ENCODE results near the gene ARL4C.

Gene ARL4C

GRCh38 chr2:234483568-234484251, 13.2 kb downstream of the ARL4C start:
- H2BK15ac ChIP-seq (replicated peaks; ENCODE audit: low read depth): no peak overlapping the region
- H3K79me2 ChIP-seq (ENCODE audit: control insufficient read depth, insufficient read depth, low read length): no peaks in the 10 kb centered on the region
- H3K4ac ChIP-seq (ENCODE audit: low read depth, low read length): no peak overlapping the region
- no peaks in the 10 kb centered on the region for H3K27me3 ChIP-seq (ENCODE audit: insufficient read depth, low read length, poor library complexity)
- no peak overlapping the region for H3K4me3 ChIP-seq (ENCODE audit: low read length)
- no peak overlapping the region for H2BK120ac ChIP-seq (ENCODE audit: low read depth, low read length)
- H3K79me1 ChIP-seq (ENCODE audit: low read length): no peaks in the 10 kb centered on the region
- no peaks in the 10 kb centered on the region for H3K4me1 ChIP-seq (ENCODE audit: control insufficient read depth, low read depth, low read length)
- H3K18ac ChIP-seq (ENCODE audit: low read length): no peak overlapping the region
- no peak overlapping the region for H3K56ac ChIP-seq (ENCODE audit: low read length)
- H3K9ac ChIP-seq (ENCODE audit: low read length): no peak overlapping the region
- H3K36me3 ChIP-seq (ENCODE audit: control insufficient read depth, insufficient read depth, low read length): no peaks in the 10 kb centered on the region
- no peak overlapping the region for H3K27ac ChIP-seq (ENCODE audit: low read depth, low read length)
- no peak overlapping the region for H2BK5ac ChIP-seq (ENCODE audit: low read length)
- H3K23ac ChIP-seq (ENCODE audit: low read length): no peak overlapping the region
- no peak overlapping the region for H4K5ac ChIP-seq (ENCODE audit: low read length)
- H4K8ac ChIP-seq (ENCODE audit: low read depth, low read length): no peak overlapping the region
- peak; percentile 88 for DNase-seq
- no peak overlapping the region for H3K4me2 ChIP-seq (ENCODE audit: low read length)
- no CpG with 5 or more reads among the region's 9 CpGs for WGBS (ENCODE audit: extremely low coverage, insufficient coverage, low lambda C conversion rate)
- no peak overlapping the region for H2AK5ac ChIP-seq (ENCODE audit: low read length)

GRCh38 chr2:234481301-234481700, 15.6 kb downstream of the ARL4C start:
- Histone ChIP-seq H3K36me3 (ENCODE audit: control insufficient read depth, insufficient read depth, low read length) (no peaks in the 10 kb centered on the region), H4K5ac (ENCODE audit: low read length) (no peak overlapping the region), H3K79me1 (ENCODE audit: low read length) (no peaks in the 10 kb centered on the region), H3K4ac (ENCODE audit: low read depth, low read length) (no peak overlapping the region), H4K8ac (ENCODE audit: low read depth, low read length) (no peak overlapping the region), H2BK120ac (ENCODE audit: low read depth, low read length) (no peak overlapping the region), H2AK5ac (ENCODE audit: low read length) (no peak overlapping the region), H3K79me2 (ENCODE audit: control insufficient read depth, insufficient read depth, low read length) (no peaks in the 10 kb centered on the region), H3K27ac (ENCODE audit: low read depth, low read length) (no peak overlapping the region), H2BK5ac (ENCODE audit: low read length) (no peak overlapping the region), H3K9ac (ENCODE audit: low read length) (no peak overlapping the region), H3K23ac (ENCODE audit: low read length) (no peak overlapping the region), H3K18ac (ENCODE audit: low read length) (no peak overlapping the region), H3K4me2 (ENCODE audit: low read length) (no peak overlapping the region), H3K27me3 (ENCODE audit: insufficient read depth, low read length, poor library complexity) (no peaks in the 10 kb centered on the region), H3K56ac (ENCODE audit: low read length) (no peak overlapping the region), H3K4me3 (ENCODE audit: low read length) (no peak overlapping the region), H2BK15ac (replicated peaks; ENCODE audit: low read depth) (no peak overlapping the region), H3K4me1 (ENCODE audit: control insufficient read depth, low read depth, low read length) (no peaks in the 10 kb centered on the region)
- WGBS (ENCODE audit: extremely low coverage, insufficient coverage, low lambda C conversion rate): no CpG with 5 or more reads among the region's 5 CpGs
- DNase-seq: no peak

- Histone ChIP-seq H3K56ac (ENCODE audit: low read length) (no peak overlapping the region), H3K27ac (ENCODE audit: low read depth, low read length) (no peak overlapping the region), H3K79me1 (ENCODE audit: low read length) (no peaks in the 10 kb centered on the region), H3K4me3 (ENCODE audit: low read length) (no peak overlapping the region), H3K4me1 (ENCODE audit: control insufficient read depth, low read depth, low read length) (no peaks in the 10 kb centered on the region), H3K36me3 (ENCODE audit: control insufficient read depth, insufficient read depth, low read length) (no peaks in the 10 kb centered on the region), H3K79me2 (ENCODE audit: control insufficient read depth, insufficient read depth, low read length) (no peaks in the 10 kb centered on the region), H3K18ac (ENCODE audit: low read length) (no peak overlapping the region), H2AK5ac (ENCODE audit: low read length) (no peak overlapping the region), H3K4me2 (ENCODE audit: low read length) (no peak overlapping the region), H3K27me3 (ENCODE audit: insufficient read depth, low read length, poor library complexity) (no peaks in the 10 kb centered on the region), H2BK15ac (replicated peaks; ENCODE audit: low read depth) (no peak overlapping the region), H3K4ac (ENCODE audit: low read depth, low read length) (no peak overlapping the region), H2BK120ac (ENCODE audit: low read depth, low read length) (no peak overlapping the region), H2BK5ac (ENCODE audit: low read length) (no peak overlapping the region), H3K23ac (ENCODE audit: low read length) (no peak overlapping the region), H3K9ac (ENCODE audit: low read length) (no peak overlapping the region), H4K8ac (ENCODE audit: low read depth, low read length) (no peak overlapping the region), H4K5ac (ENCODE audit: low read length) (no peak overlapping the region)
- WGBS (ENCODE audit: extremely low coverage, insufficient coverage, low lambda C conversion rate): no CpG with 5 or more reads among the region's 3 CpGs
- DNase-seq: no peak
Measured at GRCh38 chr2:234480337-234480736, 16.5 kb downstream of the ARL4C start.

- H3K27me3 ChIP-seq (ENCODE audit: insufficient read depth, low read length, poor library complexity): no peaks in the 10 kb centered on the region
- H4K5ac ChIP-seq (ENCODE audit: low read length): no peak overlapping the region
- H3K79me1 ChIP-seq (ENCODE audit: low read length): no peaks in the 10 kb centered on the region
- H3K56ac ChIP-seq (ENCODE audit: low read length): no peak overlapping the region
- H3K4me3 ChIP-seq (ENCODE audit: low read length): no peak overlapping the region
- no peak overlapping the region for H4K8ac ChIP-seq (ENCODE audit: low read depth, low read length)
- DNase-seq: no peak
- no peak overlapping the region for H2AK5ac ChIP-seq (ENCODE audit: low read length)
- no peaks in the 10 kb centered on the region for H3K4me1 ChIP-seq (ENCODE audit: control insufficient read depth, low read depth, low read length)
- no peaks in the 10 kb centered on the region for H3K36me3 ChIP-seq (ENCODE audit: control insufficient read depth, insufficient read depth, low read length)
- no peak overlapping the region for H3K27ac ChIP-seq (ENCODE audit: low read depth, low read length)
- no peak overlapping the region for H3K23ac ChIP-seq (ENCODE audit: low read length)
- no peak overlapping the region for H3K4me2 ChIP-seq (ENCODE audit: low read length)
- H2BK15ac ChIP-seq (replicated peaks; ENCODE audit: low read depth): no peak overlapping the region
- H3K79me2 ChIP-seq (ENCODE audit: control insufficient read depth, insufficient read depth, low read length): no peaks in the 10 kb centered on the region
- no peak overlapping the region for H3K4ac ChIP-seq (ENCODE audit: low read depth, low read length)
- no peak overlapping the region for H2BK120ac ChIP-seq (ENCODE audit: low read depth, low read length)
- H3K18ac ChIP-seq (ENCODE audit: low read length): no peak overlapping the region
- no peak overlapping the region for H3K9ac ChIP-seq (ENCODE audit: low read length)
- H2BK5ac ChIP-seq (ENCODE audit: low read length): no peak overlapping the region
- WGBS (ENCODE audit: extremely low coverage, insufficient coverage, low lambda C conversion rate): no CpG with 5 or more reads among the region's 9 CpGs
Measured at GRCh38 chr2:234479465-234479864, 17.4 kb downstream of the ARL4C start.

- no peaks in the 10 kb centered on the region for H3K27me3 ChIP-seq (ENCODE audit: insufficient read depth, low read length, poor library complexity)
- no peak for DNase-seq
- H3K36me3 ChIP-seq (ENCODE audit: control insufficient read depth, insufficient read depth, low read length): no peaks in the 10 kb centered on the region
- no peaks in the 10 kb centered on the region for H3K4me1 ChIP-seq (ENCODE audit: control insufficient read depth, low read depth, low read length)
- no peak overlapping the region for H4K8ac ChIP-seq (ENCODE audit: low read depth, low read length)
- no peaks in the 10 kb centered on the region for H3K79me2 ChIP-seq (ENCODE audit: control insufficient read depth, insufficient read depth, low read length)
- H3K4ac ChIP-seq (ENCODE audit: low read depth, low read length): no peak overlapping the region
- H2BK120ac ChIP-seq (ENCODE audit: low read depth, low read length): no peak overlapping the region
- H2BK15ac ChIP-seq (replicated peaks; ENCODE audit: low read depth): no peak overlapping the region
- H2BK5ac ChIP-seq (ENCODE audit: low read length): no peak overlapping the region
- no peak overlapping the region for H3K4me3 ChIP-seq (ENCODE audit: low read length)
- H3K9ac ChIP-seq (ENCODE audit: low read length): no peak overlapping the region
- no peak overlapping the region for H3K18ac ChIP-seq (ENCODE audit: low read length)
- no peak overlapping the region for H3K23ac ChIP-seq (ENCODE audit: low read length)
- no peak overlapping the region for H3K27ac ChIP-seq (ENCODE audit: low read depth, low read length)
- WGBS (ENCODE audit: extremely low coverage, insufficient coverage, low lambda C conversion rate): no CpG with 5 or more reads among the region's 4 CpGs
- no peak overlapping the region for H2AK5ac ChIP-seq (ENCODE audit: low read length)
- no peaks in the 10 kb centered on the region for H3K79me1 ChIP-seq (ENCODE audit: low read length)
- H3K56ac ChIP-seq (ENCODE audit: low read length): no peak overlapping the region
- no peak overlapping the region for H3K4me2 ChIP-seq (ENCODE audit: low read length)
- no peak overlapping the region for H4K5ac ChIP-seq (ENCODE audit: low read length)
Measured at GRCh38 chr2:234478121-234478858, 18.6 kb downstream of the ARL4C start.

All from mesendoderm (in vitro differentiated cells).